Bronchial epithelial cell (primary cell): ENCODE data around the gene SCAI. TPM values are rescaled to one million over a fixed set of nuclear protein-coding genes. Genes with fewer than 3 reads are reported as not detected.
"Not testable (repeated sequence)": the region's sequence is repeated elsewhere in the genome, so short reads cannot be mapped to it uniquely, and the experiment has no call there.

Experiments
- DNase-seq: peaks from one replicate; pipeline ENCODE4 v3.0.0-alpha.2; 2010; ENCODE audit warnings: low read depth
- FAIRE-seq: peaks from 2 replicates; lab custom pipeline; 2011; peaks lifted over from hg19 to GRCh38; lab: Jason Lieb, UNC
- H3K27me3 ChIP-seq: 2 replicates; pipeline ENCODE4 v1.5.1; 2011; ENCODE audit warnings: low read length; ENCODE audit not compliant: control insufficient read depth, insufficient read depth
- H3K36me3 ChIP-seq: 2 replicates; pipeline ENCODE4 v1.5.1; 2011; ENCODE audit warnings: low read length; ENCODE audit not compliant: control insufficient read depth, insufficient read depth
- H3K4me3 ChIP-seq: 2 replicates; pipeline ENCODE4 v1.5.1; 2011; ENCODE audit warnings: mild to moderate bottlenecking, low read depth, low read length, control low read depth
- CTCF ChIP-seq: IDR thresholded peaks from 2 replicates; pipeline ENCODE4 v1.5.1; 2011; ENCODE audit warnings: mild to moderate bottlenecking, moderate library complexity, low read length, control low read depth, inconsistent platforms; ENCODE audit not compliant: insufficient read depth, severe bottlenecking
- total RNA-seq: library from RNA; depleted of rRNA; stranded (reverse); fragments of >200 nt; gene quantifications from 2 replicates; pipeline ENCODE4 v1.2.1, GENCODE V29; 2014

Gene SCAI
- total RNA-seq, 1 donor from 2014 or later: 7.1 TPM

GRCh38 chr9:125125523-125125922 is 17.8 kb downstream of the SCAI start:
- no peak for TF ChIP-seq CTCF
- Histone ChIP-seq H3K27me3 (no peaks in the 10 kb centered on the region), H3K36me3 (no peaks in the 10 kb centered on the region), H3K4me3 (no peak overlapping the region)
- DNase-seq: no peak
- FAIRE-seq: no peak

GRCh38 chr9:125121146-125121545 is 22.2 kb downstream of the SCAI start:
- TF ChIP-seq CTCF: no peak
- Histone ChIP-seq H3K36me3 (no peaks in the 10 kb centered on the region), H3K27me3 (no peaks in the 10 kb centered on the region), H3K4me3 (no peak overlapping the region)
- DNase-seq: no peak
- no peak for FAIRE-seq

- TF ChIP-seq CTCF: no peak
- DNase-seq: no peak
- H3K4me3 ChIP-seq: no peak overlapping the region
- no peaks in the 10 kb centered on the region for H3K36me3 ChIP-seq
- FAIRE-seq: no peak
- H3K27me3 ChIP-seq: no peaks in the 10 kb centered on the region
Observed at GRCh38 chr9:125119643-125120286, 23.6 kb downstream of the SCAI start.

- not testable (repeated sequence) for H3K27me3 ChIP-seq, DNase-seq, FAIRE-seq, H3K36me3 ChIP-seq, H3K4me3 ChIP-seq
Observed at GRCh38 chr9:125118696-125119095, 24.6 kb downstream of the SCAI start.

- not testable (repeated sequence) for DNase-seq, H3K4me3 ChIP-seq, FAIRE-seq, H3K27me3 ChIP-seq, H3K36me3 ChIP-seq
Observed at GRCh38 chr9:125114503-125114902, 28.8 kb downstream of the SCAI start.

GRCh38 chr9:125110464-125110863 is 32.9 kb downstream of the SCAI start:
- Histone ChIP-seq H3K4me3 (no peak overlapping the region), H3K36me3 (no peaks in the 10 kb centered on the region), H3K27me3 (no peaks in the 10 kb centered on the region)
- no peak for DNase-seq
- no peak for FAIRE-seq
- no peak for TF ChIP-seq CTCF

- not testable (repeated sequence) for FAIRE-seq, H3K4me3 ChIP-seq, DNase-seq, H3K36me3 ChIP-seq, H3K27me3 ChIP-seq
Observed at GRCh38 chr9:125108541-125108940, 34.8 kb downstream of the SCAI start.
